ENCODE results near the gene OCSTAMP.

- TF ChIP-seq HDAC2 (IDR thresholded peaks at IDR 0.05) (no peak), NFXL1 (IDR thresholded peaks at IDR 0.05; ENCODE audit: borderline replicate concordance) (no peak), JUNB (IDR thresholded peaks at IDR 0.05) (no peak), SUZ12 (IDR thresholded peaks at IDR 0.05; ENCODE audit: unreplicated experiment) (no peak)
These were observed 1.1 kb downstream of the OCSTAMP start for GRCh38 chr20:46549188-46549972.
